ENCODE measurements around the gene CACNA1F.

CACNA1F gene

GRCh38 chrX:49237060-49237459, 3.9 kb upstream of the CACNA1F start:
- TF ChIP-seq SPI1 (IDR thresholded peaks at IDR 0.05; ENCODE audit: borderline replicate concordance, low read depth) = peak; percentile 64; the same call in 1 of the 2 replicates
- TF ChIP-seq POLR2AphosphoS5 (IDR thresholded peaks at IDR 0.05; ENCODE audit: low read depth) = peak; percentile 49
- TF ChIP-seq GABPA (IDR thresholded peaks at IDR 0.05; ENCODE audit: low read depth) = no peak
- peak; percentile 57 to 87 for DNase-seq (ENCODE audit: low read depth in 1 of 2, low spot score in 1 of 2)
- H3K27ac ChIP-seq (replicated peaks) = peak overlapping the region; percentile 89
- H3K27me3 ChIP-seq (ENCODE audit: insufficient read depth, poor library complexity, severe bottlenecking) = no peaks in the 10 kb centered on the region
- peak overlapping the region; percentile 17; the same call in 1 of the 2 replicates for H3K4me3 ChIP-seq (replicated peaks; ENCODE audit: insufficient read depth, low read length)

DNA sequence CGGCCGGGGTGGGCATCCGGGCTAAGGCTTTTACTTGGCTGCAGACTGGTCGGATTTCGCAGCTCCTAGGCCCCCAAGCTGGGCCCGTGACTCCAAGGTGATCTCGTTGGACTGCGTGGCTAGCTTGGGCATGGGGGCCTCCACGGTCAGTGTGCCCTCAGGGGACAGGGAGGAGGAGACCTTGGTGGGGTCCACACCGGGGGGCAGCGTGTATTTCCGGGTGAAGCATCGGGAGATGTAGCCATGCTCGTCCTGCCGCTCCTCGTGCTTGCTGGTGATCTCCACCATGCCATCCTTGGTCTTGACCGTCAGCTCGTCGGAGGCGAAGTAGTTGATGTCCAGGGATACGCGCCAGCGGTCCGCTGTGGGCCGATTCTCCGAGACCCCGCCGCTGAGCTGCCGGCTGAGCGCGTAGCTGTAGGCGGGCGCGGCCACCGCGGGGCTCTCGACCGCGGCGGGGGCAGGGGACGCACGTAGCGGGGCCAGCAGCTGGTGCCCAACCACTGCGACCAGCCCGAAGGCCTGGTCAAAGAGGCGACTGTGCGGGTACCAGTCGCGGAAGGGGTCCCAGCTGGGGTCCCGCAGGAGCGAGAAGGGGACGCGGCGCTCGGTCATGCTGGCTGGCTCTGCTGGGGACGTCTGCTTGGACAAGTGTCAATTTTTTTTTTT, 881 bp upstream of the CACNA1F start:
- Histone ChIP-seq H3K27ac (replicated peaks) (no peak overlapping the region), H3K27me3 (ENCODE audit: insufficient read depth, poor library complexity, severe bottlenecking) (no peaks in the 10 kb centered on the region), H3K4me3 (replicated peaks; ENCODE audit: insufficient read depth, low read length) (no peak overlapping the region)
- TF ChIP-seq REST (IDR thresholded peaks at IDR 0.05; ENCODE audit: insufficient replicate concordance, low read depth) = no peak
- TF ChIP-seq CTCF (IDR thresholded peaks at IDR 0.05; ENCODE audit: insufficient read depth, low read length) = no peak
- TF ChIP-seq GABPA (IDR thresholded peaks at IDR 0.05; ENCODE audit: low read depth) = no peak
- TF ChIP-seq SPI1 (IDR thresholded peaks at IDR 0.05; ENCODE audit: borderline replicate concordance, low read depth) = no peak
- no peak for TF ChIP-seq POLR2AphosphoS5 (IDR thresholded peaks at IDR 0.05; ENCODE audit: low read depth)
- DNase-seq (ENCODE audit: low read depth in 1 of 2, low spot score in 1 of 2) = no peak

- TF ChIP-seq SPI1 (IDR thresholded peaks at IDR 0.05; ENCODE audit: borderline replicate concordance, low read depth) (no peak), CTCF (IDR thresholded peaks at IDR 0.05; ENCODE audit: insufficient read depth, low read length) (no peak), GABPA (IDR thresholded peaks at IDR 0.05; ENCODE audit: low read depth) (no peak), REST (IDR thresholded peaks at IDR 0.05; ENCODE audit: insufficient replicate concordance, low read depth) (no peak), POLR2AphosphoS5 (IDR thresholded peaks at IDR 0.05; ENCODE audit: low read depth) (no peak)
- Histone ChIP-seq H3K27ac (replicated peaks) (no peak overlapping the region), H3K27me3 (ENCODE audit: insufficient read depth, poor library complexity, severe bottlenecking) (no peaks in the 10 kb centered on the region), H3K4me3 (replicated peaks; ENCODE audit: insufficient read depth, low read length) (no peak overlapping the region)
- no peak for DNase-seq (ENCODE audit: low read depth in 1 of 2, low spot score in 1 of 2)
These were observed 615 bp downstream of the CACNA1F start for GRCh38 chrX:49232525-49232924.

- no peaks in the 10 kb centered on the region for H3K27me3 ChIP-seq (ENCODE audit: insufficient read depth, poor library complexity, severe bottlenecking)
- no peak for TF ChIP-seq REST (IDR thresholded peaks at IDR 0.05; ENCODE audit: insufficient replicate concordance, low read depth)
- no peak for TF ChIP-seq SPI1 (IDR thresholded peaks at IDR 0.05; ENCODE audit: borderline replicate concordance, low read depth)
- no peak for TF ChIP-seq CTCF (IDR thresholded peaks at IDR 0.05; ENCODE audit: insufficient read depth, low read length)
- no peak for TF ChIP-seq POLR2AphosphoS5 (IDR thresholded peaks at IDR 0.05; ENCODE audit: low read depth)
- no peak for TF ChIP-seq GABPA (IDR thresholded peaks at IDR 0.05; ENCODE audit: low read depth)
- H3K4me3 ChIP-seq (replicated peaks; ENCODE audit: insufficient read depth, low read length) = no peak overlapping the region
- no peak for DNase-seq (ENCODE audit: low read depth in 1 of 2, low spot score in 1 of 2)
- no peak overlapping the region for H3K27ac ChIP-seq (replicated peaks)
These were observed 1.7 kb downstream of the CACNA1F start for GRCh38 chrX:49231333-49232000.

All from HL-60 (cell line).